Cardiac muscle cell (in vitro differentiated cells and primary cell): ENCODE measurements around the gene BCAM. TPM values are rescaled to one million over a fixed set of nuclear protein-coding genes. Genes with fewer than 3 reads are reported as not detected.

Experiments
- DNase-seq, 2 donors: peaks; one replicate each; pipeline versions ENCODE4 v3.0.0 to v3.0.0-alpha.2; 2010 to 2017; ENCODE audit warnings: low read depth in 1 of 2, low spot score in 1 of 2
- H3K27ac ChIP-seq: fragments of 200-600 bp; sonication (generic); 2 replicates; pipeline ENCODE4 v1.5.1; 2016
- H3K27me3 ChIP-seq: fragments of 200-600 bp; sonication (generic); 2 replicates; pipeline ENCODE4 v1.6.0; 2016; ENCODE audit warnings: control low read depth
- H3K36me3 ChIP-seq: fragments of 200-600 bp; sonication (generic); 2 replicates; pipeline ENCODE4 v1.5.1; 2016; ENCODE audit warnings: control low read depth
- H3K4me1 ChIP-seq: fragments of 200-600 bp; sonication (generic); 2 replicates; pipeline ENCODE4 v1.8.1; 2017; ENCODE audit warnings: low read depth, mild to moderate bottlenecking, mixed run types
- H3K4me3 ChIP-seq: fragments of 200-600 bp; sonication (generic); 2 replicates; pipeline ENCODE4 v1.5.1; 2016; ENCODE audit warnings: mild to moderate bottlenecking
- H3K9me3 ChIP-seq: fragments of 200-600 bp; sonication (generic); 2 replicates; pipeline ENCODE4 v1.5.1; 2017; ENCODE audit warnings: low read depth, mild to moderate bottlenecking, control low read depth
- polyA plus RNA-seq: library from polyadenylated mRNA; unstranded; fragments of >200 nt; fragmentation: Nextera tagmentation; extraction: Ambion mirVana; gene quantifications from 2 replicates; pipeline ENCODE4 v1.2.1, GENCODE V29; 2016
- total RNA-seq: library from RNA; depleted of rRNA; stranded (reverse); fragments of >200 nt; gene quantifications from 2 replicates; pipeline ENCODE4 v1.2.3, GENCODE V29; 2016
- TF ChIP-seq, protein P1 (sequence below): IDR thresholded peaks from 2 replicates; pipeline ENCODE4 v1.5.1; 2012; ENCODE audit warnings: low read depth, mild to moderate bottlenecking, low read length

BCAM gene
- total and polyA plus RNA-seq, 2 experiments from 2014 or later = 41.4 to 338 TPM

DNA sequence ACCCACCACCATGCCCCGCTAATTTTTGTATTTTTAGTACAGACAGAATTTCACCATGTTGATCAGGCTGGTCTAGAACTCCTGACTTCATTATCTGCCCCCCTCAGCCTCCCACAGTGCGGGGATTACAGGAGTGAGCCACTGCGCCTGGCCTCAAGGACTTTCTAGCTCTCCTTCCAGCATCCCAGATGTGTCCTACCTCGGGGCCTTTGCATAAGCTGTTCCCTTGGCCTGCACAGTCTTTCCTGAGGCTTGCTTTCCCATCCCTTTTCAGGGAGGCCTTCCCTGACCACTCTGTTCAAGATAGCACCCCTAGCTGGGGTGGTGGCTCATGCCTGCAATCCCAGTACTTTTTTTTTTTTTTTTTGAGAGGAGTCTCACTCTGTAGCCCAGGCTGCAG lies 14.3 kb upstream of the BCAM start:
- TF ChIP-seq, protein P1, sequence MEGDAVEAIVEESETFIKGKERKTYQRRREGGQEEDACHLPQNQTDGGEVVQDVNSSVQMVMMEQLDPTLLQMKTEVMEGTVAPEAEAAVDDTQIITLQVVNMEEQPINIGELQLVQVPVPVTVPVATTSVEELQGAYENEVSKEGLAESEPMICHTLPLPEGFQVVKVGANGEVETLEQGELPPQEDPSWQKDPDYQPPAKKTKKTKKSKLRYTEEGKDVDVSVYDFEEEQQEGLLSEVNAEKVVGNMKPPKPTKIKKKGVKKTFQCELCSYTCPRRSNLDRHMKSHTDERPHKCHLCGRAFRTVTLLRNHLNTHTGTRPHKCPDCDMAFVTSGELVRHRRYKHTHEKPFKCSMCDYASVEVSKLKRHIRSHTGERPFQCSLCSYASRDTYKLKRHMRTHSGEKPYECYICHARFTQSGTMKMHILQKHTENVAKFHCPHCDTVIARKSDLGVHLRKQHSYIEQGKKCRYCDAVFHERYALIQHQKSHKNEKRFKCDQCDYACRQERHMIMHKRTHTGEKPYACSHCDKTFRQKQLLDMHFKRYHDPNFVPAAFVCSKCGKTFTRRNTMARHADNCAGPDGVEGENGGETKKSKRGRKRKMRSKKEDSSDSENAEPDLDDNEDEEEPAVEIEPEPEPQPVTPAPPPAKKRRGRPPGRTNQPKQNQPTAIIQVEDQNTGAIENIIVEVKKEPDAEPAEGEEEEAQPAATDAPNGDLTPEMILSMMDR = no peak
- H3K4me3 ChIP-seq = no peak overlapping the region
- no peak overlapping the region for H3K27ac ChIP-seq
- peaks cover 7% of the 10 kb centered on the region for H3K4me1 ChIP-seq
- no peaks in the 10 kb centered on the region for H3K27me3 ChIP-seq
- H3K9me3 ChIP-seq = no peaks in the 10 kb centered on the region
- DNase-seq = no peak
- no peaks in the 10 kb centered on the region for H3K36me3 ChIP-seq

DNA sequence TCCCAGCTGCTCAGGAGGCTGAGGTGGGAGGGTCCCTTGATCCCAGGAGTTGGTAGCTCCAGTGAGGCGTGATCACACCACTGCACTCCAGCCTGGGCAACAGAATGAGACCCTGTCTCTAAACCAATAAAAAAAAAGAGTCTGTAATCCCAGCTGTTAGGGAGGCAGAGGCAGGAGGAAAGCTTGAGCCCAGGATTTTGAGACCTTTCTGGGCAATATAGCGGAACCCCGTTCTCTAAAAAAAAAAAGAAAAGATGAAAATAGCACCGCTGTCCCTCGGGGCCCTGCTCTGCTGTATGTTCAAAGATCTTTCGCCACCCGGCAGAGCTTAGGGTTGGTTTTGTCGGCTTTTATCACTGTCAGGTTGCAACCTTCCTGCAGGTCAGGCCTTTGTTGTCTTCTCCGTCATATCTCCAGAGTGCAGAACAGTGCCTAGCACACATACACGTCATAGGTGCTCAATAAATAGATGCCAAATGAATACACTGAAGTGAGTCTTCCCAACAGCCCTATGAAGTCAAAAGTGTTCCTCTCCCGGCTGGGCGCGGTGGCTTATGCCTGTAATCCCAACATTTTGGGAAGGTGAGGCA lies 13.4 kb upstream of the BCAM start:
- H3K9me3 ChIP-seq = no peaks in the 10 kb centered on the region
- peaks cover 7% of the 10 kb centered on the region for H3K4me1 ChIP-seq
- no peak overlapping the region for H3K4me3 ChIP-seq
- H3K27me3 ChIP-seq = no peaks in the 10 kb centered on the region
- H3K27ac ChIP-seq = no peak overlapping the region
- H3K36me3 ChIP-seq = no peaks in the 10 kb centered on the region
- no peak for DNase-seq
- TF ChIP-seq, protein P1 = no peak

DNA sequence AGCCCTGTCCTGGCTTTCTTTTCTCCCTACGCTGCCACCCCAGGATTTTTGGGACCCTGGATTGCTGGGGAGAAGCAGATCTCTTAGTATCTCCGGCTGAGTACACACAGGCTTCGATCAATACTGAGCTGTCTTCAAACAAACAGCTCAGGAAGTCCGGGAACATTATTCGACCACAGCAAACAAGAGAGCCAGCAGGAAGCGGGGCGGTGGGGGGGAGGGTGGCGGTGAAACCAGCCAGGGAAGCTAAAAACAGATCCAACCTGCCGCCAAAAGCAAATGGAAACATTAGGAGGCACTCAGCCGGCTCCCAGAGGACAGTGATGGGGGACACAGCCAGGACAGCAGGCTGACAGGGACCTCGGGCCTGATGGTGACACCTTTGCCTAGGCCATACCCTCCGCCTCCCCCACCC lies 12.2 kb upstream of the BCAM start:
- TF ChIP-seq, protein P1 = no peak
- H3K27ac ChIP-seq = peak overlapping the region; percentile 91
- H3K27me3 ChIP-seq = no peaks in the 10 kb centered on the region
- H3K36me3 ChIP-seq = no peaks in the 10 kb centered on the region
- no peaks in the 10 kb centered on the region for H3K9me3 ChIP-seq
- peaks cover 7% of the 10 kb centered on the region for H3K4me1 ChIP-seq
- DNase-seq = peak; percentile 51 to 52
- H3K4me3 ChIP-seq = no peak overlapping the region

DNA sequence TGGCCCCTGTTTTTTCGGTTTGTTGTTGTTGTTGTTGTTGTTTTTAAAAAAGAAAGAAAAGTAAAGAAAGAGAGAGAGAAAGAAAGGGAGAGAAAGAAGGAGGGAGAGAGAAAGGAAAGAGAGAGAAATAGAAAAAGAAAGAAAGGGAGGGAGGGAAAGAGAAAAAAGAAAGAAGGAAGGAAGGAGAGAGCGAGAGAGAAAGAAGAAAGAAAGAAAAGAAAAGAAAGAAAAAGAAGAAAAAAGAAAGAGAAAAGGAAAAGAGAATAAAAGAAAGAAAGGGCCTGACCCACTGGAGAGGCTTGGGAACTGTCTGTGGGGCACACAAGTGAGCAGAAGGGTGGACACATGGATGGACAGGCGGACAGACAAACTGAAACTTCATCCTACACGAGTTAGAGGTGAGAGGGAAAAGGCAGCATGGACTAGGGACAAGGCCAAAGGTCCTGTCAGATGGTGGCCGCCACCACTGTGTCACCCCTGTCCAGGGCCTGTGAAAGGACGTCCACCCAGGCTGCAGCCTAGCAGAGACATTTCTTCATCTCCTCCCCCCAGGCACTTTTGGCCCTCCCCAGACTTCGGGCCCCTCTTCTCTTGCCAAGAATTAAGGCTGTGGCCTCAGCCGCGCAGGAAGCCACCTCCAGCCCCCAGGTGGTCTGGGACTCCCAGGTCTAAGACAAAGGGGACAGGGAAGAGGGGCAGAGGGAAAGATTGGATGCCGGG lies 9.1 kb upstream of the BCAM start:
- Histone ChIP-seq H3K4me3 (no peak overlapping the region), H3K9me3 (no peaks in the 10 kb centered on the region), H3K36me3 (no peaks in the 10 kb centered on the region), H3K4me1 (peaks cover 7% of the 10 kb centered on the region), H3K27me3 (no peaks in the 10 kb centered on the region), H3K27ac (peak overlapping the region; percentile 6)
- DNase-seq = no peak
- TF ChIP-seq, protein P1 = no peak

DNA sequence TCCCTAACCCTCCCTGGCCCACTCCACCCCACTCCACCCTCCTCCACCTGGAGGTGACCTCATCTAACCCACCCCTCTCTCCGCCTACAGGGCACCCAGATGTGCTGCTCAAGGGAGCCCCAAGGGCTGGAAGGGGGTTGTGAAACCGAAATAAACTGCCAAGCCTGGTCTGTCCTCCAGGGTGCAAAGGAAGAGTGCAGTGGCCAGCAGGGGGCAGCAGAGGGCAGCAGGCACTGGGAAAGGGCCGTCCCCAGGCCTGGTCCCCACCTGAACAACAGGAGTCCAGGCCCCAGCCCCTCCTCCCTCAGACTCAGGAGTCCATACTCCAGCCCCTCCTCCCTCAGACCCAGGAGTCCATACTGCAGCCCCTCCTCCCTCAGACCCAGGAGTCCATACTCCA lies 8.4 kb upstream of the BCAM start:
- no peaks in the 10 kb centered on the region for H3K36me3 ChIP-seq
- H3K27me3 ChIP-seq = no peaks in the 10 kb centered on the region
- DNase-seq = peak; percentile 83 to 91
- no peak overlapping the region for H3K4me3 ChIP-seq
- TF ChIP-seq, protein P1 = peak; percentile 93
- no peaks in the 10 kb centered on the region for H3K9me3 ChIP-seq
- peaks cover 7% of the 10 kb centered on the region for H3K4me1 ChIP-seq
- peak overlapping the region; percentile 6 for H3K27ac ChIP-seq
